ENCODE results near the gene LCN2.
"Not testable (repeated sequence)": the region's sequence is repeated elsewhere in the genome, so short reads cannot be mapped to it uniquely, and the experiment has no call there.

Gene LCN2

DNA sequence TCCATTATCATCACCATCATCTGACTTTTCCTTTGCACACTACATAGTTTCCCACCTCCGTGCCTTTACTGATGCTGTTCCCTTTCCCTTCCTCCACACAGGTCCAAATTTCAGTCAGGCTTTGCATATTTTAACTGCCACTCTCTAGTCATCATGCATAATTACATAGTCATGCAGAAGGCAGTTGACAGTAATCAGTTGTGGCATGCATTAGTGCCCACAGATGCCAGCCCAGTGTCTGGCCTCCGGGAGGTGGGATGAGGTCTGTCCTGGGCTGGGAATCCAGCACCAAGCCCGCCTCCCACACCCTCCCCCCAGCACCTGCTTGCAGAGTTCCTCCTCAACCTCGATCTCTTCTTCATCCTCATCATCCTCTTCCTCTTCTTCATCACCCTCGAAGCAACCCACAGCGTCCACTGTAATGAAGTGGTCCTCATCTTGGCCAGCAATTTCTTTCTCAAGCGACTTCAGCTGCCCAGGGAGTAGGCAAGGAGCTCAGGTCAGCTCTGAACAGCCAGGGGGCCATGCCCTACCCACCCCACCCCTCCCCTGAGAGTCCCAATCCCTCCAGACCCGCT, 19.6 kb downstream of the LCN2 start:
- no peak for DNase-seq (ENCODE audit: low spot score)

DNA sequence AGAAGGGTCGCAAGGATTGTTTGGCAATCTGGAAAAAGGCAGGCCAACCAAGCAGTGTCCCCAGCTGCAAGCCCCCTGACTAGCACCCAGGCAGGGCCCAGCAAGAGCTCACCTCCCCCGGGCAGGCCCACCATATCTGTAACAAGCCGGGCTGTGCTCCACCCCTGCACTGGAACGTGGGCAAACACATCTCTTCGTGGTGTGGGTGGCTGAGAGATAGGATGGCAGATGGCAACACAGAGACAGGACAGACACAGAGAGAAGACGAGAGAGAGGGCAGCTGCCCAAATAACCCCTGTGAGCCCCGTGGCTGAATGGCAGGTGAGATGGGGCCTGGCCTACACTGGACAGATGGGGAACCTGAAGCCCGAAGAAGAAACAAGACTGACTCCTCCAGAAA, 20.2 kb downstream of the LCN2 start:
- no peak for DNase-seq (ENCODE audit: low spot score)

DNA sequence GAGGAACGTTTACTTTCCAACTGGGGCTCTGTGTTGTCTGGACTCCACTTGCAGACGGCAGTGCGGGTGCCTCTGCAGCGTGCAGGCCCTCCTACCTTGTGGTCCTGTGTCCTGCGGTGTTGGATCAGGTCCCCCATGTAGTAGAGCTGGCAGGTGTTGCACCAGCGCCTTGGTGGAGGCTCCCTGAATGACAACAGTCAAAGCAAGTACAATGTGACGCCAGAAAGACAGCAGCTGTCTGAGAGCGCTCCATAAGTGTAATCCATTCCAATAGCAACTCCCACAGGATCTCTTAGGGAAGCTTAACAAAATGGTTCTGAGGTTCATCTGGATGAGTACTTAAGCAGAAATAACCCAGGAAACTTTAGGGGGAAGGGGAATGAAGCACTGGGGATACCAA, 20.7 kb downstream of the LCN2 start:
- DNase-seq (ENCODE audit: low spot score): no peak

- DNase-seq (ENCODE audit: low spot score): no peak
These were observed 24.8 kb downstream of the LCN2 start for GRCh38 chr9:128174062-128174461.

- DNase-seq (ENCODE audit: low spot score): no peak
These were observed 25.9 kb downstream of the LCN2 start for GRCh38 chr9:128175102-128175563.

- DNase-seq (ENCODE audit: low spot score): no peak
These were observed 26.5 kb downstream of the LCN2 start for GRCh38 chr9:128175726-128176125.

- no peak for DNase-seq (ENCODE audit: low spot score)
These were observed 29.7 kb downstream of the LCN2 start for GRCh38 chr9:128178806-128179431.

DNA sequence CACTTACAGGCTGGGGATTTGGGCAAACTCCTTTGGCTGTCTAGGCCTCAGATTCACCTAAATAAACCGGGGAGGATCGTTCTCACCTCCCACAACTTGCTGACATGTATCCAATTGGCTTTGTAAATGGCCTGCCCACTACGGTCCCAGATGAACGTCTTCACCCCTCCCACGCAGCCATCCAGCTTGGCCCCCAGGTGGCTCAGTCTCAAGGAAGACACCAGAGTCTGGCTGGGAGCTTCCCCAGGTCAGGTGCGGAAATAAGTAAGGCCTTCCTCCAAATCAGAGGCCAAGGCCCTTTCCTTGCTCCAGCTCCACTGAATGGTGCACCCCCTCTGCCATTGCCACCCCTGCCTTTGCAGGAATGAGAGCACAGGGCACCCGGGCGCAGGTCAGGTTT, 30.7 kb downstream of the LCN2 start:
- no peak for DNase-seq (ENCODE audit: low spot score)

- DNase-seq (ENCODE audit: low spot score): no peak
These were observed 31.2 kb downstream of the LCN2 start for GRCh38 chr9:128180447-128180846.

DNA sequence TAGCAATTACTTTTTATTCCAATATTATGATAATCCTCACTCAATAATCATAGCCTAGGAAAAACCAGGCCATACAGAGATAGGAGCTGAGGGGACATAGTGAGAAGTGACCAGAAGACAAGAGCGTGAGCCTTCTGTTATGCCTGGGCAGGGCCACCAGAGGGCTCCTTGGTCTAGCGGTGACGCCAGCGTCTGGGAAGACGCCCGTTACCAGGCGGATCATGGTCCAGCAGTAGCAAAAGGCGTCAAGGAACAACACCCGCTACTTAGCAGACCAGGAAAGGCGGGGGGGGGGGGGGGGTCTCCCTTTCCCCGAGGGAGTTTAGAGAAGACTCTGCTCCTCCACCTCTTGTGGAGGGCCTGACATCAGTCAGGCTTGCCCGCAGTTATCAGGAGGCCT, 32.2 kb downstream of the LCN2 start:
- not testable (repeated sequence) for DNase-seq (ENCODE audit: low spot score)

DNA sequence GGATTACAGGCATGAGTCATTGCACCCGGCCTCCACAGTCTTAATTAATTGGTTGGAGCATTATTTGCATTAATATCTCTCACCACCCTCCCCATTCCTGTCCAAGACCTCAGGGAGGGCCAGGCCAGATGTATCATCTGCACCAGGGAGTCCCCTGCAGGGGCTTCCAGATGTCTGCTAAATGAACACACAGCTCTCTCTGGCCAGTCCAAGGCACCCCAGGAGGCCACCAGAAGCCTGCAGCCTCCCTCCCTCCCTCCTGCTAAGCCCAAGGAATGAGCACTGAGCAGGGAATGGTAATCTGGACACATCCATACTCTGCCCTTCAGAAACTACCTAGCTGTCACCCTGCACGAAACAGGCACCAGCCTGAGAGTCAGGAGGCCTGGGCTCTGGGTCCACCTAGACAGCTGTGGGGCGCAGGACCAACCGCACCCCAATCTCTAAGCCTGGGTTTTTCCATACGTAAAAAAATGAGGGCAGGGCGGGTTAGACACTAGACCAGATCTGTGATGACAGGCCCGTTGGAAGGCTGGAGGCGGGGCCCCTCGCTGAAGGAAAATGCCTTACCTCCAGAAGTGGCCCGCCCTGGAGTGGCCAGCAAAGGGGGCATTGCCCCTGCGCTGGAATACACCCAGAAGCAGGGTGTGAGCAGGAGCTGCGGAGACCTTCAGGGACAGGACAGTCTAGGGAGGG, 33.8 kb downstream of the LCN2 start:
- no peak for DNase-seq (ENCODE audit: low spot score)

GRCh38 chr9:128185979-128186965, 37.0 kb downstream of the LCN2 start:
- DNase-seq (ENCODE audit: low spot score): no peak

DNA sequence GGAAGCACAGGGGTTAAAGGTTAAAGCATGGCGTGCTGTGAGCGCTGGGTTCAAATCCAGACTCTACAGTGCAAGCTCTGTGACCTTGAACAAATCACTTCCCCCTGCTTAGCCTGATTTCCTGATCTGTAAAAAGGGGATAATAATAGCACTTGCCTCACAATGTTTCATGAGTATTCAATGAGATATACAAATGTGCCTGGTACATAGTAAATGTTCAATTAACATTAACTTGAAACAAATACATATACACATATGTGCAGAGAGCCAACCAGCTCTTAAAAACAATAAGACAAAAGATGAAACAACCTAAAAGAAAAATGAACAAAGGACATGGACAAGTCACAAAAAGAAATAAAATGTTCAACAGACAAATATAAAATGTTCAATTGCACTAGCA, 38.1 kb downstream of the LCN2 start:
- no peak for DNase-seq (ENCODE audit: low spot score)

DNA sequence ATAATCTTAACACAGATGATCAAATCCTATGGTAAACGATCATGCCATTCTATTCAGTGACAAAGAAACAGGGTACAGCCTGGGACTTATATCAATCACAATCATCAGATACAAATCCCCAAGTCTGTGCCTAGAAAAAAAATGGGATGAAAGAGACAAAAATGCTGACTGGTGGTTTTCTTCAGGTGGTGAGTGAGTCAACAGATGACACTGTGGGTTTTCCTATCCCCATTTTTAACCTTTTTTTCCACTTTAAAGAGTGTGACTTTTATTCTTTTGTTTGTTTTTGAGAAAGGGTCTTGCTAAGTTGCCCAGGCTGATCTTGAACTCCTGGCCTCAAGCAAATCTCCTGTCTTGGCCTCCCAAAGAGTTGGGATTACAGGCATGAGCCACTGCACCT, 39.0 kb downstream of the LCN2 start:
- no peak for DNase-seq (ENCODE audit: low spot score)

GRCh38 chr9:128190013-128190412, 40.8 kb downstream of the LCN2 start:
- DNase-seq (ENCODE audit: low spot score): no peak

DNA sequence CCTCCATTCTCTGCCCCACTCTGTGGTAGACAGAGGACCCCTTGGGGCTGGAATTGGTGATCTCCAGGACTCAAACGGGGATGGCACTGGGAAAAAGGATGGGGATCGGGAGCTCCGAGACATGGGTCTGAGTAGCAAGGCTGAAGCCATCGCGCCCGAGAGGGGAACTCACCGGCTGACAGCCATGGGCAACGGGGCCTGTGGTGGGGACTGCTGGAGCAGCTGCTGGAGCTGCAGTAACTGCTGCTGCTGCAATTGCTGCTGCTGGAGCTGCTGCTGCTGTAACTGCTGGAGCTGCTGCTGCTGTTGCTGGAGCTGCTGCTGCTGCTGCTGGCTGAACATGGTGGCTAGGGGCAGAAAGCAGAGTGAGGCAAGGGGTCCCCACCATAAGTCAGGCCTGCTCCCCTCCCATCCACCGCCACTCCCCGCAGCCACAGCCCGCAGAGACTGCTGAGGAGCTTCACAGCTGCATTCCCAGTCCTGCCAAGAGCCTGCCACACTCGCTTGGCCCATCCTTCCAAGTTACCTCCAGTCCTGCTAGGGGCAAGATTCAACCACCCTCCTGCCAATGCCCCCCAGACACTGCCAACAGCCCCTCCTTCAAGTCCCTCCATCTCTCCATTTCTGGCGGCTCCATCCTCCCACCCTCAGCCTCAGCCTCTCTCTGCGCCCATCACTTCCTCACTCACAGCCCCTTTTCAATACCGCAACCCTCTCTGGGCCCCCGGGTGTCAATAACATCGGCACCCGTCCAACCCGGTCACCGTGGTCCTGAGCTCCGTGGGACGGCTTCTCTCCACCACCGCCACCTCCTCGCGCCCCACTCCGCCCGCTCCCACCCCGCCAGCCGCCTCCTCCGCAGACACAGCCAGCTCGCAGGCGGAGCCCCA, 41.5 kb downstream of the LCN2 start:
- DNase-seq (ENCODE audit: low spot score): no peak

DNA sequence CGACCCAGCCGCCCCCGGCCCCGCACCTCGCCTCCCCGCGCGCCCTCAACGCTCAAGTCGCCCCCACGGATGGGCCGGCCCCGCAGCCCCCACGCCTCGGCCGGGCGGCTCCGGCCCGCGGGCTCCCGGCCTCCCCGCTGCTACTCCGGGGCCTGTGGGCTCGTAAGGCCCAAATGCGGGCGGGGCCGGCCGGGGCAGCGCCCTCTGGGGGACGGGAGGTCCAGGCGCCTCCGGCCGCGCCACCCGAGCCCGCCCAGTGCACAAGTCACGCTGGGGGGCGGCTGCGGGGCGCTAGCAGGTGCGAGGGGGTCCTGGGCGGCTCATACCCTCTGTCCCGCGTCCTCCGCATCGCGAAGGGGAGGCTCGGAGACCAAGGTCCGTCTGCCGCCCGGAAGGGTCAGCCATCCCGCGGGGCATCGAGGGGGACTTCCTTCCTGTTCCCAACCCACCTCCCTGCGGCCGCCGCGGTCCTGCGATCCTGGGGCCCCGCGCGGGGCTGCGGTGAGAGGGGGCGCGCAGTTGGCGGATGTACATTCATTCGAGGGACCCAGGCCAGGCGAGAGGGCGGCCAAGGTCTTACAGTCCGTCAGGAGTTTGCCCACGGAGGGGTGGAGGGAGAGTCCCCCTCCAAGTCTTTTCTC, 42.3 kb downstream of the LCN2 start, which contains the start of gene CIZ1:
Gene CIZ1, minus strand, starts transcription at position 167 of the 641 bp plus-strand sequence. CDS start 715 bp downstream, outside the sequence.
- peak; percentile 67 for DNase-seq (ENCODE audit: low spot score)

DNA sequence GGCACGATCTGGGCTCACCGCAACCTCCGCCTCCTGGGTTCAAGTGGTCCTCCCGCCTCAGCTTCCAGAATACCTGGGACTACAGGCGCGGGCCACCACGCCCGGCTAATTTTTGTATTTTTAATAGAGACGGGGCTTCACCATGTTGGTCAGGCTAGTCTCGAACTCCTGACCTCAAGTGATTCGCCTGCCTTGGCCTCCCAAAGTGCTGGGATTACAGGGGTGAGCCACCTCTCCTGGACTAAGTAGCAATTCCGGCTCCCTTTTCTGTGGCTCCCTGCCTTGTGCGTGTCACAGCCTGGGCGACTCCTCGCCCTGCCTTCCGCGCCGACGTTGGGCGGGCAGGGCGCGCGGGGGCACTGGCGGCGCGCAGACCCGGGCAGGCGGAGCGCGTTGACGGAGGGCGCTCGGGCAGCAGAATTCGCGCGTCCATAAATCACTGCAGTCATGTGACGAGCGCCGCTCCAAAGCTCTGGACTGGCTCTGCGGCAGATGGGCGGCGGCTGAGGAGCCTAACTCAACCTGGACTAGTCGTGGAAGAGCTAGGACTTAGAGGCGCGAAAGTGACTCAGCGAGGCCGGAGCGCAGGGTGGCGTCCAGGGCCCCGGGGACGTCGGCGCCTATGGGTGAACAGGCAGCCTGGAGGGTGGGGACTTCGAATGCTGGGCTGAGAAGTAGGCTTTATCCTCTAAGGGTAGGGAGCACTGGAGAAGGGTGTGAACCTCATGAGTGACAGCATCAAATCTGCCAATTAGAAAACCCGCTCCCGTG, 43.5 kb downstream of the LCN2 start:
- peak; percentile 68 for DNase-seq (ENCODE audit: low spot score)

DNA sequence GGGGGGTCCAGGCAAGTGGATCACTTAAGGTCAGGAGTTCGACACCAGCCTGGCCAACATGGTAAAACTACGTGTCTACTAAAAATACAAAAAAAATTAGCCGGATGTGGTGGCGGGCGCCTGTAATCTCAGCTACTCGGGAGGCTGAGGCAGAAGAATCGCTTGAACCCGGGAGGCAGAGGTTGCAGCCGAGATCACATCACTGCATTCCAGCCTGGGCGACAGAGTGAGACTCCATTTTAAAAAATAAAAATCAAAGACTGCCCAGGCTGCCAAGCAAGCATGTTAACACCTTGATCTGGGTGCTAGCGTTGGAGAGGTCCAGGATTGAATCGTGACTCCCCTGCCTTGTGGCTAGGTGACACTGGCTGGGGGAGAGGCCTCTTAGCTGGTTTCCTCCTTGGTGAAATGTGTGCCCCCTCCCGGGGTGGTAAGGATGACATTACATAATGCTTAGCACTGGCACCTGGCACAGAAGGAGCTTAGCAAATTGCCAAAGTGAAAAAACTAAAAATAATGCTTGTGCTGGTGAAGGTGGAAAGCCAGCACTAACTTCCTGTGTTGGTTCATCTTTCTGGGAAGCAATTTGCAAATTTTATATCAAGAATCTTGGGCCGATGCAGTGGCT, 44.3 kb downstream of the LCN2 start:
- no peak for DNase-seq (ENCODE audit: low spot score)
